ENCODE measurements around the gene PRKN.

DNA sequence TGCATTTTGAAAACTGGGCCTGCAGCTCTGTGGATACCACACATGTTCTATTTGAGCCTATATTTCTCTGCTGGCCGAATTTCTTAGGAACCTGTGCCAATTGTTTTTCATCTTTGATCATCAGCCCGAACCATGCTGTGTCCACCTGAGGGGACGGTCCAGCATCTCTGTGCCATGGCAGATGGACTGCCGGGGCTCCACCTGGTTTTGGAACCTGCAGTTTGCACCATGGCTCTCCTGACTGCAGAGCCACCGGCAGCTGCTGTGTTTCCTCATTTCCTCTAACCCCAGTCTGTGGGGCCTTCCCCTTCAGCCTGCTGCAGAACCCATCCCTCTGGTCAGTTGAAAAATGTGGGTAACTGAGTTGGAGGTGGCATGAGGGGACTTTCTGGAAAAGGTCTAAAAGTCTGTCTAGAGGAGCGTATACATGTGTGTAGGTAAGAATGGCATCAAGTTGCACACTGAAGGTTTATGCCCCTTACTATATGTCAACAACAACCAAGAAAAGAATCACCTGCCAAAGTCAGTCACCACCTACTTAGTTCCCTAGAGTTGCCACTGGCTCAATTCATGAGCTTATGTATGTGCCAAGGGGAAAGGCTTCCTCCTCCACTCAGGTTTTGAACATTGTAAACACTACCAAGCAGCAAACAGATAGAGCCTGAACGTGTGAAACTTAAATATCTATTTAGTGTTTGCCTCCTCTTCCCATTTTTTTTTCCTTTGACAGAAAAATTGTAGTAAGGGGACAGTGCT, 548.2 kb downstream of the PRKN start:
- no peak for TF ChIP-seq EZH2 (IDR thresholded peaks at IDR 0.05; ENCODE audit: borderline replicate concordance, insufficient read depth, low read length, poor library complexity, severe bottlenecking)
- TF ChIP-seq RAD21 (conservative IDR thresholded peaks at IDR 0.05): no peak
- TF ChIP-seq, protein P1, sequence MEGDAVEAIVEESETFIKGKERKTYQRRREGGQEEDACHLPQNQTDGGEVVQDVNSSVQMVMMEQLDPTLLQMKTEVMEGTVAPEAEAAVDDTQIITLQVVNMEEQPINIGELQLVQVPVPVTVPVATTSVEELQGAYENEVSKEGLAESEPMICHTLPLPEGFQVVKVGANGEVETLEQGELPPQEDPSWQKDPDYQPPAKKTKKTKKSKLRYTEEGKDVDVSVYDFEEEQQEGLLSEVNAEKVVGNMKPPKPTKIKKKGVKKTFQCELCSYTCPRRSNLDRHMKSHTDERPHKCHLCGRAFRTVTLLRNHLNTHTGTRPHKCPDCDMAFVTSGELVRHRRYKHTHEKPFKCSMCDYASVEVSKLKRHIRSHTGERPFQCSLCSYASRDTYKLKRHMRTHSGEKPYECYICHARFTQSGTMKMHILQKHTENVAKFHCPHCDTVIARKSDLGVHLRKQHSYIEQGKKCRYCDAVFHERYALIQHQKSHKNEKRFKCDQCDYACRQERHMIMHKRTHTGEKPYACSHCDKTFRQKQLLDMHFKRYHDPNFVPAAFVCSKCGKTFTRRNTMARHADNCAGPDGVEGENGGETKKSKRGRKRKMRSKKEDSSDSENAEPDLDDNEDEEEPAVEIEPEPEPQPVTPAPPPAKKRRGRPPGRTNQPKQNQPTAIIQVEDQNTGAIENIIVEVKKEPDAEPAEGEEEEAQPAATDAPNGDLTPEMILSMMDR (IDR thresholded peaks at IDR 0.05; ENCODE audit: poor library complexity, severe bottlenecking): no peak
- TF ChIP-seq POLR2AphosphoS5 (IDR thresholded peaks at IDR 0.05): no peak
- no peak for TF ChIP-seq TAF1 (IDR thresholded peaks at IDR 0.05; ENCODE audit: low read depth)
- TF ChIP-seq MXI1 (conservative IDR thresholded peaks at IDR 0.05; ENCODE audit: poor library complexity, severe bottlenecking): no peak
- TF ChIP-seq EP300 (conservative IDR thresholded peaks at IDR 0.05; ENCODE audit: poor library complexity, severe bottlenecking): no peak

Measured in neural cell (in vitro differentiated cells).